Neuron (in vitro differentiated cells): ENCODE measurements around the gene SEMA4C.
A peak's percentile ranks its signal among the peaks of the same experiment; 100 is the strongest.

Experiments
- H2AFZ ChIP-seq: one replicate; pipeline ENCODE4 v1.6.1; 2013; ENCODE audit warnings: low read depth, mild to moderate bottlenecking, inconsistent platforms, low read length, moderate library complexity
- H3K27me3 ChIP-seq: one replicate; pipeline ENCODE4 v1.6.1; 2013; ENCODE audit warnings: low read length; ENCODE audit not compliant: insufficient read depth
- H3K36me3 ChIP-seq: one replicate; pipeline ENCODE4 v1.6.1; 2013; ENCODE audit warnings: low read length; ENCODE audit not compliant: insufficient read depth
- H3K4me1 ChIP-seq: one replicate; pipeline ENCODE4 v1.6.1; 2013; ENCODE audit warnings: low read length; ENCODE audit not compliant: insufficient read depth
- H3K4me3 ChIP-seq: 2 replicates; pipeline ENCODE4 v1.5.1; 2013; ENCODE audit warnings: mild to moderate bottlenecking, low read length, moderate library complexity
- H3K9me3 ChIP-seq: one replicate; pipeline ENCODE4 v1.6.1; 2013; ENCODE audit warnings: low read length

Gene SEMA4C

DNA sequence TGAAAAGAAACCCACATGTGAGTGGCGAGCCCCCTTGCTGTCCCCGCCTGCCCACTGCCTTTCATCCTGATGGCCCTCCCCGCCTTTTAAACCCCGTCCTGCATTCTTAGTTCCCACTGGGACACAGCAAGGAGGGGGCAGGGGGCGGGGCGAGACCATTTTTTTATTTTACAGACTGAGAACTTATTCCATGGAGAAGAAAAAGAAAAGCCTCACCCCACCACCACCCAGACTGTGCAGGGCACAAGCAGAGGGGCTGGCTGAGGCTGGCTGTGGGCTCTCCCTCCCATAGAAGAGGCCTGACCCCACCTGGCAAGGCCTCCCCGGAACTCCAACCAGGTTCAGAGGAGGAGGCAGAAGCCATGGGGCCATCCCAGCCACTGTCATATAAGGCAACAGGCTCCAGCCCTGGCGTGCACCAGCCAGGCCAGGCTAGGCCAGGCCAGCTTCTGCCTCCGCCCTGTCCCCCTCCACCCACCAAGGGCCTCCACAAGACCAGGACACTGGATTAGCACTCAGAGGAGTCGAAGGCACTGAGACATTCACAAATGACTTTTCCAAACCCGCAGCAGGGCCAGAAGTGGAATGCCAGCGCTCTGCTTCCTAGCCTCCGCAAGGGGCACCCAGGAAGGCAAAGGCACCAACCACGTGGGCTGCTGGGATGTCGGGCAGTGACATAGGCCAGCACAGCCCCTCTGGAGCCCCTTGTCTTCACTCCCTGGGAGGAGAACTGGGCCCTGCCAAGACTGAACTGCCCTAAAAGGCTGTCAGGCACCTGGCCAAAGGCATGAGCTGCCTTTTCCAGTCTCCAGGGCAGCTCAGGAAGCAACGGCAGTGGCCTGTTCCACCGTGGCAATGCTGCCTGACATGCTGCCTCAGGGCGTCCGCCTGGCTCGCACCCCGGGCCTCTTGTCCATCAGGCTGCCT is 37.5 kb upstream of the SEMA4C start:
- H3K27me3 ChIP-seq: no peaks in the 10 kb centered on the region
- H3K9me3 ChIP-seq: no peaks in the 10 kb centered on the region
- no peaks in the 10 kb centered on the region for H3K36me3 ChIP-seq
- H2AFZ ChIP-seq: peak overlapping the region; percentile 77
- H3K4me1 ChIP-seq: peaks cover 23% of the 10 kb centered on the region
- peak overlapping the region; percentile 36 for H3K4me3 ChIP-seq

DNA sequence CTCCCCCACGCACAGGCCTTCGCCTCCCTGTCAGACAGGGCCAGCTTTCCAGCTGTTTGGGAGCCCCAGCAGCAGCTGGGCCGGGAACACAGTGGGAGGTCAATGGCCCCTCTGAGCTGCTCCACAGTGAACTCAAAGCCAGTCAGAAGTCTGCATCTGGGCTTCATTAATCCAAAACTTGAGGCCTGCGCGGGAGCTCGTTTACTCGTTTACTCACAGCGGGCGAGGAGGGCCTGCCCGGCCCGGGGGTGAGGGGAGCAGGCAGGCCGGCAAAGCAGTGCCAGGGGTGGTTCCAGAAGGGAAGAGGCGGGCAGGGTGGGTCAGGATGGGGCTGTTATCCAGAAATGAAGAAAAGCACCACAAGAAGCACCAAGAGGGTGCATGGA is 36.8 kb upstream of the SEMA4C start:
- Histone ChIP-seq H3K27me3 (no peaks in the 10 kb centered on the region), H2AFZ (peak overlapping the region; percentile 77), H3K4me1 (peaks cover 18% of the 10 kb centered on the region), H3K4me3 (peak overlapping the region; percentile 36), H3K9me3 (no peaks in the 10 kb centered on the region), H3K36me3 (no peaks in the 10 kb centered on the region)

DNA sequence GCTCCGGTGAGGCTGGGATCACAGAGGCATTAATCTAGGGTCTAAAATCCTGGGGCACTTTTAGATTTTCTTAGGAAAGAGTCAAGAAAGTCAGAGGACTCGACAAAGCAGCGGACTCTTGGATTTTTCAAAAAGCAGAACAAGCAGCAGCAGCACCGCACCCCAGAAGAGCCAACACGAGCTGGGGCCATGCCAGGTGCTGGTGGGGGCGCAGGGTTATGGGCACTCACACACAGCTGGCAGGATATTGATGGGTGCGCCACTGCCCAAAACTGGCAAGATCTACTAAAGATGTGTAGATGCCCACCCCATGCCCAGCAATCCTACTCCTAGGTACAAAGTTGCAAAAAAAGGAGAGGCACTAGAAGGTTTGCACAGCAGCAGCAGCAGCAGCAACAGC is 33.9 kb upstream of the SEMA4C start:
- Histone ChIP-seq H3K36me3 (no peaks in the 10 kb centered on the region), H3K4me3 (no peak overlapping the region), H2AFZ (no peak overlapping the region), H3K4me1 (peaks cover 17% of the 10 kb centered on the region), H3K27me3 (no peaks in the 10 kb centered on the region), H3K9me3 (no peaks in the 10 kb centered on the region)

DNA sequence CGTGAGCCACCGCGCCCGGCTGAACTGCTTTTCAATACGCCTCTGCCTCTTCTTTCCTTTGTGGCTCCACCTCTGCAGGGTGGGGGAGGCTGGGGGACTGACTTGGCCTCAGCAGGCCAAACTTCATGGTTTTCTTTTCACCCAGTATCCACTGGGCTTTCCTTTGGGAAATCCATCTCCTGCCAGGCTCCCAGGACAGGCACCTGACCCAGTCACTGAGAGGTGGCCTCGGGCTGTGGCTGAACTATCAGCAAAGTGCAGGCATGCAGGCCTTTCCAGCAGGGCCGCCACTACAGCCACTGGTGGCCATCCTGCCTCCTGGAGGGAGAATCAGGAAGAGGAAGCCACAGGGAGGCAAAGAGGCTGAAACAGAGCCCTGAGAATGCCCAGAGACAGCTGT is 33.4 kb upstream of the SEMA4C start:
- H3K4me1 ChIP-seq: peaks cover 17% of the 10 kb centered on the region
- no peak overlapping the region for H2AFZ ChIP-seq
- H3K4me3 ChIP-seq: no peak overlapping the region
- H3K36me3 ChIP-seq: no peaks in the 10 kb centered on the region
- no peaks in the 10 kb centered on the region for H3K9me3 ChIP-seq
- H3K27me3 ChIP-seq: no peaks in the 10 kb centered on the region

DNA sequence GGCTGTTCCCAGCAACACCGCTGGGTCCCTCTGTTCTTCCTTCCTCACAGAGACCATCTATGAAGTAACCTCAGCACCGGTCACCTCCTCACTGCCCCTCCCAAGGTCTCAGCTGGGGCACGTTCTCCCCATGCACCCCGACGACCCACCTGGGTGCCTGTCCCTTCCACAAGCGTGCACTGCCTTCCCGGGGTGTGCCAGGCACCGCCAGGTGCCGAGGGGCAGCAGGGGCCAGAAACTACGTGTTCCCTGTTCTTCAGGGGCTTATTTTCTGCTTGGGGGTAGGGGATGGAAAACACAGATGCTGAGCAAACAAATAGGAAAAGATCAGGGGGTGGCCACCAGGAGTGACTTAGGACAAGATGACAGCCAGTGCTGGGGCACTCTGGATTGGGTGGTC is 30.4 kb upstream of the SEMA4C start:
- peaks cover 6% of the 10 kb centered on the region for H3K27me3 ChIP-seq
- H2AFZ ChIP-seq: no peak overlapping the region
- H3K4me3 ChIP-seq: no peak overlapping the region
- no peaks in the 10 kb centered on the region for H3K9me3 ChIP-seq
- H3K36me3 ChIP-seq: no peaks in the 10 kb centered on the region
- no peaks in the 10 kb centered on the region for H3K4me1 ChIP-seq

DNA sequence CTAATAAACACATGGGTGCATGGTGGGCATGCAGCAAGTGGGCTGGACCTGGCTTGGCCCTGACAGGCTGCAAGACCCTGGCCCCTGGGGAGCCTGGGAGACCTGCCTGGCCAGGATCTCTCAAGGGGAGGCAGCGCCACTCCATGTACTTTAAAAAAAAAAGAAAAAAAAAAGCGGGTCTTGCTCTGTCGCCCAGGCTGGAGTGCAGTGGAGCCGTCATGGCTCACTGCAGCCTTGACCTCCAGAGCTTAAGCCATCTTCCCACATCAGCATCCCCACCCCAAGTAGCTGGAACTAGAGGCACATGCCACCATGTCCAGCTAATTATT is 29.5 kb upstream of the SEMA4C start:
- Histone ChIP-seq H3K36me3 (no peaks in the 10 kb centered on the region), H3K4me3 (no peak overlapping the region), H3K9me3 (no peaks in the 10 kb centered on the region), H3K27me3 (peaks cover 6% of the 10 kb centered on the region), H2AFZ (no peak overlapping the region), H3K4me1 (no peaks in the 10 kb centered on the region)

DNA sequence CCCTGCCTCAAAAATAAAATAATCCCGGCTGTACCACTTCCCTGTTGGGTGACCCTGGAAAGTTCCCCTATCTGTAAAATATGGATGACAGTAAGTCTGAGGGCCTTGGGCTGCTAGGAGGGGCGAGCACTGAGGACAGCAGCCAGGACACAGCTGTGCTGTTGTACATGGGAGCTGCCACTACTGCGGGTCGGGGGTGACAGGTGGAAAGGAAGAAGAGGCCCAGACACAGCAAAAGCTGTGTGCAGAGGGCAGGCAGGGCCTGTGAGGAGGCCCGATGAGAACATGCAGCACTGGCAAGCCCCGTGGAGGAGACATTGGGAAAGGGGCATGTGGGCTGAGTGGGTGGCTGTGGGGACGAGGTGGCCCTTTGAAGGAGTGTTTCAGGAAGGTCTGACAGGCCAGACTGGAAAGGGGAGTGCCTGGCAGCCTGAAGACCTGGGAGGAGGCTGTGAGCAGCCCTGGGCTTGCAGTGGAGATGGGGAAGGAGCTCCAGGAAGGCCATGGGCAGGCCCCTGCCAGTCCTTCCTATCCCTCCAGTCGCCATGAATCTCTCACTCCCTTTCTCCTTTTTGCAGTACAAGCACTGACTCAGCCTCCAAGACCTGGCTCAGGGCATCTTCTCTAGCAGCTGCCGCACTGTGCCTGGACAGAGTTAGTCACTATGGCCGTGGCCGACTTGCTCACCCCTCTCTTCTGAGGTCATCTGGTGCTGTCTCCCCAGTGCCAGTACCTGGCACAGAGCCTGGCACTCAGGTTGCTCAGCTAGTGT is 28.9 kb upstream of the SEMA4C start:
- H3K4me3 ChIP-seq: no peak overlapping the region
- H3K4me1 ChIP-seq: no peaks in the 10 kb centered on the region
- no peaks in the 10 kb centered on the region for H3K36me3 ChIP-seq
- peaks cover 6% of the 10 kb centered on the region for H3K27me3 ChIP-seq
- no peaks in the 10 kb centered on the region for H3K9me3 ChIP-seq
- H2AFZ ChIP-seq: no peak overlapping the region

DNA sequence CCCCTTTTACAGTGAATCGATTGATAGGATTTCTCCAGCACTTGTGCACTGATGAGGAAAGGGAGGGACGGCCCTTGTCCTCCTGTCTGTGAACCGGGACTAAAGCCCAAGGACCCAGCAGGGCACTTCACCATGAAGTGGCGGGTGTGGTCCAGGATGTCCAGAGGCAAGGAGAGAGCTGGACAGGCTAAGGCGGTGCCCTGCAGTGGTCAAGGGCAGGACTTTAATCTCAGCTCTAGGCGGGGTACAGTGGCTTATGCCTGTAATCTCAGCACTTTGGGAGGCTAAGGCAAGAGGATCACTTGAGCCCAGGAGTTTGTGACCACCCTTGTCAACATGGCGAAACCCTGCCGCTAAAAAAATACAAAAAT is 28.2 kb upstream of the SEMA4C start:
- Histone ChIP-seq H3K27me3 (peaks cover 6% of the 10 kb centered on the region), H3K4me3 (no peak overlapping the region), H3K4me1 (no peaks in the 10 kb centered on the region), H3K9me3 (no peaks in the 10 kb centered on the region), H3K36me3 (no peaks in the 10 kb centered on the region), H2AFZ (no peak overlapping the region)

DNA sequence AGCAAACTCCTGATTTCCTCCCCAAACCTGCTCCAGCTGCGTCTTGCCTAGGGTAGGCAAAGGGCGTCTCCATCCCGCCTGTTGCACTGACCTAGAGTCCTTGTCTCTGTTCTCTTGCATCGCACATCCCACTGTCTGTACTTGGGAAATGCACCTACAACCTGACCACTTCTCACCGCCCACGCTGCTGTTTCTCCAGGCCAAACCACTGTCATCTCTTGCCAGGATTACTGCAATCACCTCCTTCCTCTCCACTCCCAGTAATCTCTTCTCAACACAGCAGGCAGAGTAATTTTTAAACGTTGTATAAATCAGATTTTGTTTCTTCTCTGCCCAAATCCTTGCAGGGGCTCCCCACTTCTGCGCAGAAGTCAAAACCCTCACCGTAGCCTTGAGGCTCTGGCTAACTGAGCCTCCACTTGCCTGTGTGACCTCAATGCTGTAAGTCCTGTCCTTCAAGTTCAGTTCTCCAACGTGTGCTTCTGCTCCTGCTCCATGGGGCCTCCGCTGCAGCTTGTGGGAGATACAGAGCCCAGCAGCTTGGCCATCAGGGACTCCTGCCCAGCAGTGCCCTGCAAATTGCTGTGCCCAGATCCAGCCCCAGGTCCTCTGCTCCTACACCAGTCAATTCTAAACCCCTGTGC is 27.7 kb upstream of the SEMA4C start:
- Histone ChIP-seq H3K27me3 (peaks cover 6% of the 10 kb centered on the region), H2AFZ (no peak overlapping the region), H3K4me1 (no peaks in the 10 kb centered on the region), H3K9me3 (no peaks in the 10 kb centered on the region), H3K36me3 (no peaks in the 10 kb centered on the region), H3K4me3 (no peak overlapping the region)

DNA sequence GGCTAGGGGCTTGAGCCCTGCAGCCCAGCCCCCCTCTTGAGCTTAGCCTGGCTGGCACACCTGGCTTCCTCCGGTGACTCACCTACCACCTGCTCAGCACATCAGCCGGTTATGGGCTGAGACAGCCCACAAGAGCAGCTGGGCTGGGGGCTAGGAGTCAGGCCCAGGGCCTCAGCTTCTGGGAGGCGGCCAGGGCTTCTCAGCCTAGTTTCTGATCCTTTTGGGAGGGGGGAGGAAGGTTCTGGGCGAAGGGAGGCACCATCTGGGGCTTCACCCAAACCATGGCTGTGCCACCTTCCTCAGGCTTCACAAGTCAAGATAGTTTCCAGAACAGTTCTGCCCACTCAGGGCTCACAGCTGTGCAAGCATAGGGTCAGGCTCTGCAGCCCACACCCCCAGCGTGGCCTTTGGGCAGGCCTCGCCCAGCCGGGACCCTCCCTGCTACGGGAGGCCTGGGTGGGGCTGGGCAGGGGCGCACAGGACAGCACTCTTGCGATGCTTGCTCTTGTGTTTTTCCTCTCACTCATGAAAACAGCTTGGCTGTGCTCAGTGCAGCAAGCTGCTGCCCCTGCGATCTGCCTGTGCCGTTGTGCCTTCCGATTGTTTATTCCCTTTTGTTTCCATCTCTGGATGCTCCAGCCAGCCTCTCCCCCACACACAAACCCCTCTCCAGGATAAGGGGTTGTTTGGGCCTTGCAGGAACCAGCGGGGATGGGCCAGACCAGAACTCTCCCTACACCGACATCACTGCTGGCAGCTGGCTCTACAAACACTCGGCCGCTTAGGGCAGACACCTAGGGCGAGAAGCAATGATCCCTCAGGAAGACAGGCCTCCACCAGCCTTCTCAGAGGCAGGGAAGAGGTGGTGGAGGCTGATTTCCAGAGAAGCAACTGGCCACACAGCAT is 26.1 kb upstream of the SEMA4C start:
- H3K36me3 ChIP-seq: no peaks in the 10 kb centered on the region
- no peak overlapping the region for H3K4me3 ChIP-seq
- no peak overlapping the region for H2AFZ ChIP-seq
- no peaks in the 10 kb centered on the region for H3K9me3 ChIP-seq
- peaks cover 6% of the 10 kb centered on the region for H3K27me3 ChIP-seq
- H3K4me1 ChIP-seq: no peaks in the 10 kb centered on the region

DNA sequence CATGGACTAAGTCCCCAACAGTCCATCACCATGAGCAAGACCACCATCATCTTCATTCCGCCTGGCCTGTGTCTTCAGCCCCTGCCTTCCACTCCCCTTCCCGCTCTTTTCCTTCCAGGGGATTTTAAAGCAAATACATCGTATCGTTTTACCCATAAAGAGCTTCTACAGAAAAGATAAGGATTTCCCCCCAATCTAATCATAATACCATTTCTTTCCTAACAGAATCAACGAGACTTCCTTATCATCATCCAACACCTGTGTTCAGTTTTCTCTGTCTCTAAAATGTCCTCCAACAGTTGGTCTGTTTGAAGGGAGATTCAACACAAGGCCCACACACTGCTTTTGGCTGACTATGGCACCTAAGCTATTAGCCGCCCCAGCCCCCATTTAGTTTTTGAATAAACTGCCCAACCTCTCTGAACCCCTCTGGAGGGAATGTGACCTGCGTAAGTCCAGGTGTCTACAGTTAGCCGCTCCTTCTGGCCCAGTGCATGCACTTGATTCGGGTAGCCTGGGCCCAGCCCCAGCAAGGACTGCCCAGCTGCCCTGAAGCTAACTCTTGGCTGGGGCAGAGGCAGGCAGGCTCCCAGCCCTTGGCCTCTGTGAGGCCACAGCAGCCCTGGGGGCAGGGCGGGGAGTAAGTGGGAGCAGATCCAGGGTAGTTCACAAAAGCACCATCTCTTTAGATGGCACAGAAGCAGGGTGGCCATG is 25.3 kb upstream of the SEMA4C start:
- H3K4me3 ChIP-seq: no peak overlapping the region
- H3K36me3 ChIP-seq: no peaks in the 10 kb centered on the region
- no peaks in the 10 kb centered on the region for H3K4me1 ChIP-seq
- peaks cover 6% of the 10 kb centered on the region for H3K27me3 ChIP-seq
- H2AFZ ChIP-seq: no peak overlapping the region
- H3K9me3 ChIP-seq: no peaks in the 10 kb centered on the region

DNA sequence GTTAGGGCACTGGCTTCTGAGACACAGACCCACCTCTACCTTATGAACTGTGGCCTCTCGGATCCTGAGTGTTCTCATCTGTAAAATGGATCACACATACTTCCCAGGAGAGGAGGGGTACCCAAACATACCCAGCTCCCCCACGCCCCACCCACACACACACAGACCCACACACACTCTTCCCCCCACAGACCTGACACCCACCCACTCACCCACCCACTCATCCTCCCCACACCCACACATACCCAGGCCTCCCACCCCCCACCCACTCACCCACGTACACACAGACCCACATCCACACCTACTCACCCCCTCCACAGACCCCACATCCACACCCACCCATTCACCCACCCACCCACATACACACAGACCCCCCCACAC is 24.3 kb upstream of the SEMA4C start:
- Histone ChIP-seq H3K4me1 (no peaks in the 10 kb centered on the region), H3K27me3 (peaks cover 6% of the 10 kb centered on the region), H3K4me3 (no peak overlapping the region), H3K9me3 (no peaks in the 10 kb centered on the region), H3K36me3 (no peaks in the 10 kb centered on the region), H2AFZ (no peak overlapping the region)
